Adrenal gland (tissue), 5 donors: Measurements from ENCODE around the gene INCENP.

Source experiments
- POLR2A ChIP-seq, 2 donors: fragments of 450-650 bp; IDR thresholded peaks; one replicate each; pipeline ENCODE4 v1.6.1; 2017; ENCODE audit warnings: antibody characterized with exemption in 2 of 2, mild to moderate bottlenecking in 2 of 2, moderate library complexity in 1 of 2
- TF ChIP-seq, protein P1 (sequence below), 6 experiments: fragments of 450-650 bp in 4 of 6; fragments of 200-600 bp in 2 of 6; sonication (generic) in 1 of 6; IDR thresholded peaks; 1 replicate in 5 of 6; 2 replicates in 1 of 6; pipeline versions ENCODE4 v1.5.1 to v1.8.0; 2016 to 2021; ENCODE audit warnings: antibody characterized with exemption in 6 of 6, mild to moderate bottlenecking in 2 of 6, moderate library complexity in 1 of 6
- donor health status: DM: no; HTN: no; CAD: no.

GRCh38 chr11:62104816-62105653 lies 18.8 kb upstream of the INCENP start:
- TF ChIP-seq, protein P1, sequence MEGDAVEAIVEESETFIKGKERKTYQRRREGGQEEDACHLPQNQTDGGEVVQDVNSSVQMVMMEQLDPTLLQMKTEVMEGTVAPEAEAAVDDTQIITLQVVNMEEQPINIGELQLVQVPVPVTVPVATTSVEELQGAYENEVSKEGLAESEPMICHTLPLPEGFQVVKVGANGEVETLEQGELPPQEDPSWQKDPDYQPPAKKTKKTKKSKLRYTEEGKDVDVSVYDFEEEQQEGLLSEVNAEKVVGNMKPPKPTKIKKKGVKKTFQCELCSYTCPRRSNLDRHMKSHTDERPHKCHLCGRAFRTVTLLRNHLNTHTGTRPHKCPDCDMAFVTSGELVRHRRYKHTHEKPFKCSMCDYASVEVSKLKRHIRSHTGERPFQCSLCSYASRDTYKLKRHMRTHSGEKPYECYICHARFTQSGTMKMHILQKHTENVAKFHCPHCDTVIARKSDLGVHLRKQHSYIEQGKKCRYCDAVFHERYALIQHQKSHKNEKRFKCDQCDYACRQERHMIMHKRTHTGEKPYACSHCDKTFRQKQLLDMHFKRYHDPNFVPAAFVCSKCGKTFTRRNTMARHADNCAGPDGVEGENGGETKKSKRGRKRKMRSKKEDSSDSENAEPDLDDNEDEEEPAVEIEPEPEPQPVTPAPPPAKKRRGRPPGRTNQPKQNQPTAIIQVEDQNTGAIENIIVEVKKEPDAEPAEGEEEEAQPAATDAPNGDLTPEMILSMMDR (IDR thresholded peaks at IDR 0.05) = no peak
- peak in 1 of 2 donors; percentile 39 for TF ChIP-seq POLR2A (IDR thresholded peaks at IDR 0.05)
